K562 (cell line): ENCODE results near the gene TCF23. TPM values are rescaled to one million over a fixed set of nuclear protein-coding genes. Genes with fewer than 3 reads are reported as not detected.

ENCODE experiments used
- ATAC-seq: fragments of 200-7000 bp; cut with Tn5 transposase; 3 replicates; pipeline ENCODE4 v1.9.1; 2020; ENCODE audit warnings: moderate library complexity
- BruUV-seq: library from RNA; stranded (reverse); fragments of 400-500 nt; replicated peaks from 2 replicates; lab custom pipeline; 2021; lab: Mats Ljungman, UMichigan
- CTCF ChIA-PET: fragments of 300-600 bp; formaldehyde crosslinking; extraction: SDS; loops from one replicate; lab custom pipeline; 2021; ENCODE audit warnings: low intra/inter-chr PET ratio; lab: Yijun Ruan, JAX
- POLR2A ChIA-PET: fragments of 300-600, 350-650 bp; sonication (Branson Sonifier 250); formaldehyde crosslinking; extraction: SDS; loops from one replicate; lab custom pipeline; 2021; ENCODE audit warnings: antibody characterized with exemption, inconsistent platforms; lab: Yijun Ruan, JAX
- DNase-seq, 4 experiments: peaks; one replicate each; pipeline versions ENCODE4 v3.0.0 to v3.0.0-alpha.2; 2011 to 2018; ENCODE audit warnings: low spot score in 3 of 4, mixed read lengths in 3 of 4; ENCODE audit errors: extremely low read depth in 1 of 4
- FAIRE-seq: peaks from 2 replicates; lab custom pipeline; 2011; peaks lifted over from hg19 to GRCh38; lab: Jason Lieb, UNC
- H2AFZ ChIP-seq: 2 replicates; pipeline ENCODE4 v1.6.0; 2011; ENCODE audit warnings: low read depth, low read length, control low read depth, inconsistent platforms
- H3K27ac ChIP-seq: fragments of 200-600 bp; 3 replicates; pipeline ENCODE4 v1.8.0; 2011; ENCODE audit warnings: low read depth, mild to moderate bottlenecking, control low read depth, inconsistent platforms, low read length, moderate library complexity, mixed read lengths; ENCODE audit errors: extremely low read depth
- H3K27me3 ChIP-seq, 2 experiments: fragments of 300-600 bp in 1 of 2; 2 replicates in 1 of 2; 3 replicates in 1 of 2; pipeline versions ENCODE4 v1.6.0 to v1.8.0; 2011; ENCODE audit warnings: inconsistent platforms in 2 of 2, low read length in 2 of 2, mild to moderate bottlenecking in 1 of 2, mixed read lengths in 1 of 2, moderate library complexity in 1 of 2; ENCODE audit not compliant: control insufficient read depth in 2 of 2, insufficient read depth in 2 of 2
- H3K36me3 ChIP-seq: fragments of 300-600 bp; 3 replicates; pipeline ENCODE4 v1.8.0; 2011; ENCODE audit warnings: mild to moderate bottlenecking, low read length, inconsistent platforms; ENCODE audit not compliant: control insufficient read depth, insufficient read depth
- H3K4me1 ChIP-seq, 2 experiments: fragments of 200-600 bp in 1 of 2; replicated peaks in 1 of 2; 2 replicates in 1 of 2; 3 replicates in 1 of 2; pipeline versions ENCODE4 v1.5.1 to v1.8.0; 2011; ENCODE audit warnings: inconsistent platforms in 2 of 2, low read length in 2 of 2, mild to moderate bottlenecking in 1 of 2, mixed read lengths in 1 of 2, moderate library complexity in 1 of 2; ENCODE audit not compliant: control insufficient read depth in 2 of 2, insufficient read depth in 2 of 2
- H3K4me2 ChIP-seq: 2 replicates; pipeline ENCODE4 v1.6.1; 2011; ENCODE audit warnings: low read length, control low read depth, inconsistent platforms, mixed read lengths; ENCODE audit not compliant: insufficient read depth
- H3K4me3 ChIP-seq: fragments of 200-600 bp; sonication (generic), shearing (Covaris generic); 2 replicates; pipeline ENCODE4 v1.5.1; 2016; ENCODE audit warnings: control low read depth, inconsistent platforms
- H3K79me2 ChIP-seq: fragments of 200-600 bp; 3 replicates; pipeline ENCODE4 v1.8.0; 2011; ENCODE audit warnings: low read length, inconsistent platforms; ENCODE audit not compliant: control insufficient read depth, insufficient read depth
- H3K9ac ChIP-seq, 2 experiments: 2 replicates each; pipeline versions ENCODE4 v1.6.0 to v1.6.1; 2011; ENCODE audit warnings: low read depth in 2 of 2, low read length in 2 of 2, control low read depth in 1 of 2, inconsistent platforms in 1 of 2, mild to moderate bottlenecking in 1 of 2, mixed read lengths in 1 of 2; ENCODE audit not compliant: insufficient read depth in 1 of 2
- H3K9me1 ChIP-seq: one replicate; pipeline ENCODE4 v1.6.0; 2011; ENCODE audit warnings: inconsistent platforms, mild to moderate bottlenecking, low read length, moderate library complexity; ENCODE audit not compliant: control insufficient read depth, insufficient read depth
- H3K9me3 ChIP-seq: replicated peaks from 2 replicates; pipeline ENCODE4 v1.5.1; 2011; ENCODE audit warnings: low read depth, low read length, inconsistent platforms; ENCODE audit not compliant: control insufficient read depth, insufficient read depth
- H4K20me1 ChIP-seq: replicated peaks from 2 replicates; pipeline ENCODE4 v1.6.1; 2011; ENCODE audit warnings: low read length, inconsistent platforms, mixed read lengths; ENCODE audit not compliant: control insufficient read depth, insufficient read depth
- RAD21 ChIP-seq, 2 experiments: fragments of 250-450 bp in 1 of 2; fragments of 450-650 bp in 1 of 2; sonication (Bioruptor Pico) in 1 of 2; formaldehyde crosslinking in 1 of 2; IDR thresholded peaks in 1 of 2; conservative IDR thresholded peaks in 1 of 2; 2 replicates each; pipeline versions ENCODE4 v1.4.0 to v1.8.0; 2020 to 2022; ENCODE audit warnings: mild to moderate bottlenecking in 2 of 2, moderate library complexity in 1 of 2
- RUNX1 ChIP-seq: sonication (generic); IDR thresholded peaks from 2 replicates; pipeline ENCODE4 v1.6.1; 2016; ENCODE audit warnings: antibody characterized with exemption, low read depth
- SAFB2 ChIP-seq: fragments of 200-400 bp; formaldehyde crosslinking; IDR thresholded peaks from 2 replicates; pipeline ENCODE4 v1.6.1; 2018; ENCODE audit warnings: borderline replicate concordance, low read length, low read depth, moderate library complexity; ENCODE audit not compliant: severe bottlenecking
- whole genome bisulfite sequencing: fragments of 100-300 bp; shearing (Covaris generic); methylation state at CpG from one replicate; pipeline ENCODE4 v1.1.6; 2016; ENCODE audit warnings: low coverage, mixed read lengths; ENCODE audit not compliant: insufficient coverage; ENCODE audit errors: missing lambda C conversion rate; 5-methylcytosine and 5-hydroxymethylcytosine counted together
- in situ Hi-C: fragments of 300-500 bp; cut with MboI; formaldehyde crosslinking; loops from 4 replicates; pipeline ENCODE4 v1.15.0; 2018; ENCODE audit warnings: inconsistent platforms, mixed read lengths
- intact Hi-C: fragments of 100-400 bp; cut with micrococcal nuclease; formaldehyde crosslinking; loops from 2 replicates; pipeline ENCODE4 v1.14.2; 2022
- polyA plus RNA-seq, 8 experiments: library from polyadenylated mRNA; depleted of rRNA in 4 of 8; stranded (reverse) in 5 of 8; unstranded in 3 of 8; fragments of >200 nt; fragmentation: Nextera tagmentation in 2 of 8; fragmentation: Illumina TruSeq in 1 of 8; extraction: Ambion mirVana in 2 of 8; extraction: Trizol in 1 of 8; gene quantifications; 2 replicates each; pipeline versions ENCODE4 v1.2.1 to v1.2.3, GENCODE V29; 2011 to 2014; ENCODE audit warnings: inconsistent platforms in 1 of 8, missing spikeins in 1 of 8
- total RNA-seq, 7 experiments: library from RNA; depleted of rRNA in 6 of 7; stranded (reverse); fragments of >200 nt in 6 of 7; fragmentation: Illumina TruSeq in 2 of 7; extraction: Trizol in 2 of 7; gene quantifications; 2 replicates each; pipeline versions ENCODE4 v1.2.1 to v1.2.3, GENCODE V29; 2011 to 2021; ENCODE audit warnings: low replicate concordance in 1 of 7
- TF ChIP-seq, protein P1 (sequence below), 3 experiments: IDR thresholded peaks in 2 of 3; conservative IDR thresholded peaks in 1 of 3; 2 replicates each; pipeline ENCODE4 v1.5.1; 2011 to 2012; ENCODE audit warnings: low read length in 3 of 3, mild to moderate bottlenecking in 3 of 3, control low read depth in 2 of 3, improper control_type of control experiment in 1 of 3, inconsistent platforms in 1 of 3, low read depth in 1 of 3, mixed read lengths in 1 of 3, moderate library complexity in 1 of 3; ENCODE audit not compliant: insufficient read depth in 2 of 3
- TF ChIP-seq, protein P2 (sequence below), 2 experiments: fragments of 450-650 bp; formaldehyde crosslinking in 1 of 2; IDR thresholded peaks; 2 replicates each; pipeline versions ENCODE4 v1.4.0 to v1.6.1; 2014 to 2020; ENCODE audit warnings: mild to moderate bottlenecking in 2 of 2, borderline replicate concordance in 1 of 2, low read depth in 1 of 2

Gene TCF23
- total and polyA plus RNA-seq, 9 of the 15 experiments (the other 6 are each of a cell fraction or from before 2014, with no cell fraction given), result 0.07 TPM; not detected in 8

DNA sequence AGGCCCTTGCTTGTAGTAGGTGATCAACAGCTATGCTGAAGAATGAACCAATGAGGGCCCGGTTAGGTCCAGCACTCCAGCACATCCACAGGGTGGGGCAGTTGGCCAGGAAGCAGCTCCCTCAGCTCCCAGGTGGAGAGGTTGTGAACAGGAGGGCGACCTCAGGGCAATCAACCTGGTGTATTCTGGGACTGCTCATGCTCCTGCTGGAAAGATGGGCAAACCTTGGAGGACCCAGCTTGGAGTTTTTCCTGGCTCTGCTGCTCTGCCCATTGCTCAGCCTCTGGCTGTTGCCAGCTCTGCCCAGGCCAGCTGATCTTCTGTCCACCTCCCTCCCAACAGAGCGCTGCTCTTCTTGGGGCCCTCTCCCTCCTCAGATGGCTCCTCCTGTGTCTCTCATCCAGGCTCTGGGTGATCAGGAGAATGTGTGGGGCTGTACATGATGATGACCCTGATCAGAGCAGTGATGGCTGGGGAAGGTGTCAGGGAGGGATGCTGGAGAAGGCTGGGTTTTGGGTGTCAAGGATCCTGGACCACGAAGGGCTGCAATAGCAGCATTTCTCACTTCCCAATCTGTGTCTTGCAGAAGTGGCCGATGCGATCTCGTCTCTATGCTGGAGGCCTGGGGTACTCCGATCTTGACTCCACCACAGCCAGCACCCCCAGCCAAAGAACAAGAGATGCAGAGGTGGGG lies 3.4 kb downstream of the TCF23 start:
- FAIRE-seq, result no peak
- peaks cover 0 to 15% of the 10 kb centered on the region in 2 experiments; a peak in 2 of 5 replicates for H3K4me1 ChIP-seq
- POLR2A ChIA-PET, result interaction anchor here (0.5 to 1.6 kb wide), 6 partner anchors 9 to 60 kb away, joined by 3 to 6 read pairs (median 4); partner anchors contain the start of genes ATRAID, PRR30 and SLC5A6

More for the DNA sequence above, 3.4 kb downstream of the TCF23 start:
- Histone ChIP-seq H3K4me3 (no peak overlapping the region), H3K27me3 (peaks cover 0 to 15% of the 10 kb centered on the region in 2 experiments; a peak in 2 of 5 replicates), H2AFZ (no peak overlapping the region), H3K79me2 (no peaks in the 10 kb centered on the region), H3K9ac (0 out of 4 replicates have a peak overlapping the region, but pooled peaks of 1 of the 2 experiments have one; percentile 7), H3K4me2 (no peak overlapping the region), H3K36me3 (no peaks in the 10 kb centered on the region), H4K20me1 (no peaks in the 10 kb centered on the region), H3K9me3 (no peaks in the 10 kb centered on the region), H3K9me1 (no peaks in the 10 kb centered on the region), H3K27ac (no peak overlapping the region)
- WGBS, result 12% methylated on average over 8 of the region's 8 CpGs
- intact Hi-C loops (no loop called here), in situ Hi-C loops (no loop called here)
- DNase-seq (peak in 3 of 4 experiments; percentile 24 to 47 (median 35)), ATAC-seq (peak; percentile 77)
- no TSS peak for BruUV-seq
- peak in 1 of 2 experiments; percentile 37; a peak in 2 of 4 replicates for TF ChIP-seq RAD21 (CRISPR knock-in tag; conservative IDR thresholded peaks at IDR 0.05 in 1 of 2, IDR thresholded peaks at IDR 0.05 in 1 of 2)
- TF ChIP-seq, protein P1, sequence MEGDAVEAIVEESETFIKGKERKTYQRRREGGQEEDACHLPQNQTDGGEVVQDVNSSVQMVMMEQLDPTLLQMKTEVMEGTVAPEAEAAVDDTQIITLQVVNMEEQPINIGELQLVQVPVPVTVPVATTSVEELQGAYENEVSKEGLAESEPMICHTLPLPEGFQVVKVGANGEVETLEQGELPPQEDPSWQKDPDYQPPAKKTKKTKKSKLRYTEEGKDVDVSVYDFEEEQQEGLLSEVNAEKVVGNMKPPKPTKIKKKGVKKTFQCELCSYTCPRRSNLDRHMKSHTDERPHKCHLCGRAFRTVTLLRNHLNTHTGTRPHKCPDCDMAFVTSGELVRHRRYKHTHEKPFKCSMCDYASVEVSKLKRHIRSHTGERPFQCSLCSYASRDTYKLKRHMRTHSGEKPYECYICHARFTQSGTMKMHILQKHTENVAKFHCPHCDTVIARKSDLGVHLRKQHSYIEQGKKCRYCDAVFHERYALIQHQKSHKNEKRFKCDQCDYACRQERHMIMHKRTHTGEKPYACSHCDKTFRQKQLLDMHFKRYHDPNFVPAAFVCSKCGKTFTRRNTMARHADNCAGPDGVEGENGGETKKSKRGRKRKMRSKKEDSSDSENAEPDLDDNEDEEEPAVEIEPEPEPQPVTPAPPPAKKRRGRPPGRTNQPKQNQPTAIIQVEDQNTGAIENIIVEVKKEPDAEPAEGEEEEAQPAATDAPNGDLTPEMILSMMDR (IDR thresholded peaks at IDR 0.05 in 2 of 3, conservative IDR thresholded peaks at IDR 0.05 in 1 of 3; ENCODE audit: insufficient read depth in 2 of 3, low read depth in 1 of 3, low read length in 3 of 3), result peak in 2 of 3 experiments; percentile 11 to 36; a peak in 2 of 6 replicates
- TF ChIP-seq, protein P2, sequence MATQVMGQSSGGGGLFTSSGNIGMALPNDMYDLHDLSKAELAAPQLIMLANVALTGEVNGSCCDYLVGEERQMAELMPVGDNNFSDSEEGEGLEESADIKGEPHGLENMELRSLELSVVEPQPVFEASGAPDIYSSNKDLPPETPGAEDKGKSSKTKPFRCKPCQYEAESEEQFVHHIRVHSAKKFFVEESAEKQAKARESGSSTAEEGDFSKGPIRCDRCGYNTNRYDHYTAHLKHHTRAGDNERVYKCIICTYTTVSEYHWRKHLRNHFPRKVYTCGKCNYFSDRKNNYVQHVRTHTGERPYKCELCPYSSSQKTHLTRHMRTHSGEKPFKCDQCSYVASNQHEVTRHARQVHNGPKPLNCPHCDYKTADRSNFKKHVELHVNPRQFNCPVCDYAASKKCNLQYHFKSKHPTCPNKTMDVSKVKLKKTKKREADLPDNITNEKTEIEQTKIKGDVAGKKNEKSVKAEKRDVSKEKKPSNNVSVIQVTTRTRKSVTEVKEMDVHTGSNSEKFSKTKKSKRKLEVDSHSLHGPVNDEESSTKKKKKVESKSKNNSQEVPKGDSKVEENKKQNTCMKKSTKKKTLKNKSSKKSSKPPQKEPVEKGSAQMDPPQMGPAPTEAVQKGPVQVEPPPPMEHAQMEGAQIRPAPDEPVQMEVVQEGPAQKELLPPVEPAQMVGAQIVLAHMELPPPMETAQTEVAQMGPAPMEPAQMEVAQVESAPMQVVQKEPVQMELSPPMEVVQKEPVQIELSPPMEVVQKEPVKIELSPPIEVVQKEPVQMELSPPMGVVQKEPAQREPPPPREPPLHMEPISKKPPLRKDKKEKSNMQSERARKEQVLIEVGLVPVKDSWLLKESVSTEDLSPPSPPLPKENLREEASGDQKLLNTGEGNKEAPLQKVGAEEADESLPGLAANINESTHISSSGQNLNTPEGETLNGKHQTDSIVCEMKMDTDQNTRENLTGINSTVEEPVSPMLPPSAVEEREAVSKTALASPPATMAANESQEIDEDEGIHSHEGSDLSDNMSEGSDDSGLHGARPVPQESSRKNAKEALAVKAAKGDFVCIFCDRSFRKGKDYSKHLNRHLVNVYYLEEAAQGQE (IDR thresholded peaks at IDR 0.05; ENCODE audit: borderline replicate concordance), result peak; percentile 28; the same call in 1 of the 2 replicates
- TF ChIP-seq, protein P2 (CRISPR knock-in tag; IDR thresholded peaks at IDR 0.05; ENCODE audit: low read depth), result no peak
- TF ChIP-seq SAFB2, result no peak
- TF ChIP-seq RUNX1, result no peak
- CTCF ChIA-PET, result interaction anchor here (1.0 kb wide), 2 partner anchors 39 to 151 kb away, joined by 3 read pairs; no protein-coding TSS in a partner anchor
